ENCODE results near the gene CDC25B. TPM values are rescaled to one million over a fixed set of nuclear protein-coding genes. Genes with fewer than 3 reads are reported as not detected.

Gene CDC25B
- total RNA-seq, 1 experiment from 2014 or later: 223 TPM

GRCh38 chr20:3836132-3836531 lies 40.0 kb downstream of the CDC25B start:
- Histone ChIP-seq H3K79me2 (ENCODE audit: insufficient read depth, low read length) (no peaks in the 10 kb centered on the region), H3K27me3 (ENCODE audit: insufficient read depth, low read length) (no peaks in the 10 kb centered on the region), H3K4me3 (replicated peaks in 1 of 2; ENCODE audit: low read depth in 1 of 2, low read length in 2 of 2) (no peak overlapping the region), H3K4me2 (ENCODE audit: low read length) (no peak overlapping the region), H3K9ac (ENCODE audit: low read length) (no peak overlapping the region), H2AFZ (ENCODE audit: low read depth, low read length, poor library complexity, severe bottlenecking) (no peak overlapping the region), H3K9me2 (ENCODE audit: insufficient read depth) (no peaks in the 10 kb centered on the region), H4K20me1 (ENCODE audit: insufficient read depth) (no peaks in the 10 kb centered on the region), H3K36me3 (ENCODE audit: control insufficient read depth in 1 of 2, insufficient read depth in 2 of 2, low read length in 2 of 2) (no peaks in the 10 kb centered on the region), H3K4me1 (ENCODE audit: control insufficient read depth in 1 of 2, insufficient read depth in 2 of 2, low read length in 2 of 2) (peaks cover 8 to 17% of the 10 kb centered on the region in 2 experiments), H3K9me3 (ENCODE audit: control insufficient read depth in 1 of 2, insufficient read depth in 1 of 2, low read depth in 1 of 2, low read length in 2 of 2) (no peaks in the 10 kb centered on the region), H3K27ac (ENCODE audit: low read depth, low read length) (no peak overlapping the region)
- POLR2A ChIA-PET: no interaction called here
- RAD21 ChIA-PET (ENCODE audit: low non-redundant PET in 1 of 2, low total read pairs in 2 of 2, uncharacterized antibody in 2 of 2, unreplicated experiment in 2 of 2): no interaction called here
- intact Hi-C loops (cut with micrococcal nuclease): no loop called here
- DNase-seq (ENCODE audit: low read depth, low spot score) (no peak), ATAC-seq (no peak)
- CTCF ChIA-PET: no interaction called here
- BruUV-seq (replicated peaks): no TSS peak
- TF ChIP-seq YY1 (IDR thresholded peaks at IDR 0.05; ENCODE audit: extremely low read depth, insufficient replicate concordance, low read depth, low read length) (no peak), ELF1 (IDR thresholded peaks at IDR 0.05; ENCODE audit: borderline replicate concordance, low read depth) (no peak), ATF3 (IDR thresholded peaks at IDR 0.05) (no peak), RAD21 (IDR thresholded peaks at IDR 0.05; ENCODE audit: low read depth) (no peak), EZH2phosphoT487 (IDR thresholded peaks at IDR 0.05; ENCODE audit: borderline replicate concordance) (no peak), POLR2A (IDR thresholded peaks at IDR 0.05; ENCODE audit: borderline replicate concordance, extremely low read depth, insufficient read depth, insufficient read length) (no peak), CEBPB (IDR thresholded peaks at IDR 0.05; ENCODE audit: low read depth) (no peak), CBX3 (IDR thresholded peaks at IDR 0.05; ENCODE audit: low read depth) (no peak), ZNF274 (IDR thresholded peaks at IDR 0.05; ENCODE audit: low read depth, low read length) (no peak), SIN3A (IDR thresholded peaks at IDR 0.05; ENCODE audit: low read depth) (no peak), ZFX (IDR thresholded peaks at IDR 0.05) (no peak), JUND (IDR thresholded peaks at IDR 0.05) (no peak), SP1 (IDR thresholded peaks at IDR 0.05; ENCODE audit: low read depth) (no peak), SRF (IDR thresholded peaks at IDR 0.05; ENCODE audit: low read depth) (no peak), EGR1 (IDR thresholded peaks at IDR 0.05; ENCODE audit: low read depth) (no peak), POLR2AphosphoS5 (IDR thresholded peaks at IDR 0.05; ENCODE audit: low read depth, low read length) (no peak), EZH2 (IDR thresholded peaks at IDR 0.05) (no peak)
- TF ChIP-seq, protein P1, sequence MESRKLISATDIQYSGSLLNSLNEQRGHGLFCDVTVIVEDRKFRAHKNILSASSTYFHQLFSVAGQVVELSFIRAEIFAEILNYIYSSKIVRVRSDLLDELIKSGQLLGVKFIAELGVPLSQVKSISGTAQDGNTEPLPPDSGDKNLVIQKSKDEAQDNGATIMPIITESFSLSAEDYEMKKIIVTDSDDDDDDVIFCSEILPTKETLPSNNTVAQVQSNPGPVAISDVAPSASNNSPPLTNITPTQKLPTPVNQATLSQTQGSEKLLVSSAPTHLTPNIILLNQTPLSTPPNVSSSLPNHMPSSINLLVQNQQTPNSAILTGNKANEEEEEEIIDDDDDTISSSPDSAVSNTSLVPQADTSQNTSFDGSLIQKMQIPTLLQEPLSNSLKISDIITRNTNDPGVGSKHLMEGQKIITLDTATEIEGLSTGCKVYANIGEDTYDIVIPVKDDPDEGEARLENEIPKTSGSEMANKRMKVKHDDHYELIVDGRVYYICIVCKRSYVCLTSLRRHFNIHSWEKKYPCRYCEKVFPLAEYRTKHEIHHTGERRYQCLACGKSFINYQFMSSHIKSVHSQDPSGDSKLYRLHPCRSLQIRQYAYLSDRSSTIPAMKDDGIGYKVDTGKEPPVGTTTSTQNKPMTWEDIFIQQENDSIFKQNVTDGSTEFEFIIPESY (IDR thresholded peaks at IDR 0.05; ENCODE audit: extremely low read depth, insufficient replicate concordance, low read length): no peak
- TF ChIP-seq, protein P2, sequence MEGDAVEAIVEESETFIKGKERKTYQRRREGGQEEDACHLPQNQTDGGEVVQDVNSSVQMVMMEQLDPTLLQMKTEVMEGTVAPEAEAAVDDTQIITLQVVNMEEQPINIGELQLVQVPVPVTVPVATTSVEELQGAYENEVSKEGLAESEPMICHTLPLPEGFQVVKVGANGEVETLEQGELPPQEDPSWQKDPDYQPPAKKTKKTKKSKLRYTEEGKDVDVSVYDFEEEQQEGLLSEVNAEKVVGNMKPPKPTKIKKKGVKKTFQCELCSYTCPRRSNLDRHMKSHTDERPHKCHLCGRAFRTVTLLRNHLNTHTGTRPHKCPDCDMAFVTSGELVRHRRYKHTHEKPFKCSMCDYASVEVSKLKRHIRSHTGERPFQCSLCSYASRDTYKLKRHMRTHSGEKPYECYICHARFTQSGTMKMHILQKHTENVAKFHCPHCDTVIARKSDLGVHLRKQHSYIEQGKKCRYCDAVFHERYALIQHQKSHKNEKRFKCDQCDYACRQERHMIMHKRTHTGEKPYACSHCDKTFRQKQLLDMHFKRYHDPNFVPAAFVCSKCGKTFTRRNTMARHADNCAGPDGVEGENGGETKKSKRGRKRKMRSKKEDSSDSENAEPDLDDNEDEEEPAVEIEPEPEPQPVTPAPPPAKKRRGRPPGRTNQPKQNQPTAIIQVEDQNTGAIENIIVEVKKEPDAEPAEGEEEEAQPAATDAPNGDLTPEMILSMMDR (IDR thresholded peaks at IDR 0.05 in 2 of 3, conservative IDR thresholded peaks at IDR 0.05 in 1 of 3; ENCODE audit: borderline replicate concordance in 1 of 3, insufficient read depth in 1 of 3, low read depth in 2 of 3, low read length in 2 of 3): no peak
- TF ChIP-seq, protein P3, sequence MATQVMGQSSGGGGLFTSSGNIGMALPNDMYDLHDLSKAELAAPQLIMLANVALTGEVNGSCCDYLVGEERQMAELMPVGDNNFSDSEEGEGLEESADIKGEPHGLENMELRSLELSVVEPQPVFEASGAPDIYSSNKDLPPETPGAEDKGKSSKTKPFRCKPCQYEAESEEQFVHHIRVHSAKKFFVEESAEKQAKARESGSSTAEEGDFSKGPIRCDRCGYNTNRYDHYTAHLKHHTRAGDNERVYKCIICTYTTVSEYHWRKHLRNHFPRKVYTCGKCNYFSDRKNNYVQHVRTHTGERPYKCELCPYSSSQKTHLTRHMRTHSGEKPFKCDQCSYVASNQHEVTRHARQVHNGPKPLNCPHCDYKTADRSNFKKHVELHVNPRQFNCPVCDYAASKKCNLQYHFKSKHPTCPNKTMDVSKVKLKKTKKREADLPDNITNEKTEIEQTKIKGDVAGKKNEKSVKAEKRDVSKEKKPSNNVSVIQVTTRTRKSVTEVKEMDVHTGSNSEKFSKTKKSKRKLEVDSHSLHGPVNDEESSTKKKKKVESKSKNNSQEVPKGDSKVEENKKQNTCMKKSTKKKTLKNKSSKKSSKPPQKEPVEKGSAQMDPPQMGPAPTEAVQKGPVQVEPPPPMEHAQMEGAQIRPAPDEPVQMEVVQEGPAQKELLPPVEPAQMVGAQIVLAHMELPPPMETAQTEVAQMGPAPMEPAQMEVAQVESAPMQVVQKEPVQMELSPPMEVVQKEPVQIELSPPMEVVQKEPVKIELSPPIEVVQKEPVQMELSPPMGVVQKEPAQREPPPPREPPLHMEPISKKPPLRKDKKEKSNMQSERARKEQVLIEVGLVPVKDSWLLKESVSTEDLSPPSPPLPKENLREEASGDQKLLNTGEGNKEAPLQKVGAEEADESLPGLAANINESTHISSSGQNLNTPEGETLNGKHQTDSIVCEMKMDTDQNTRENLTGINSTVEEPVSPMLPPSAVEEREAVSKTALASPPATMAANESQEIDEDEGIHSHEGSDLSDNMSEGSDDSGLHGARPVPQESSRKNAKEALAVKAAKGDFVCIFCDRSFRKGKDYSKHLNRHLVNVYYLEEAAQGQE (IDR thresholded peaks at IDR 0.05; ENCODE audit: low read depth): no peak

Data from HCT116 (cell line).